Omental fat pad (tissue), 4 donors: ENCODE data around the gene SUCLG1. TPM values are rescaled to one million over a fixed set of nuclear protein-coding genes. Genes with fewer than 3 reads are reported as not detected.

ENCODE experiments used
- ATAC-seq: fragments of 150-250 bp; one replicate; pipeline ENCODE4 v1.9.1; 2016; ENCODE audit warnings: mild to moderate bottlenecking, moderate library complexity; ENCODE audit not compliant: low FRiP score
- DNase-seq: peaks from one replicate; pipeline ENCODE4 v3.0.0-alpha.2; 2019; ENCODE audit warnings: low spot score
- total RNA-seq, 4 donors: library from RNA; depleted of rRNA; stranded (reverse); fragments of >200 nt; gene quantifications; one replicate each; pipeline ENCODE4 v1.1.0, GENCODE V29; 2016
- TF ChIP-seq, protein P1 (sequence below), 3 donors: fragments of 450-650 bp; IDR thresholded peaks; one replicate each; pipeline ENCODE4 v1.5.1; 2016 to 2017; ENCODE audit warnings: antibody characterized with exemption in 3 of 3, mild to moderate bottlenecking in 3 of 3, moderate library complexity in 2 of 3

The SUCLG1 gene
- total RNA-seq, 4 donors from 2014 or later: 66.8 to 136 (median 100.0) TPM

DNA sequence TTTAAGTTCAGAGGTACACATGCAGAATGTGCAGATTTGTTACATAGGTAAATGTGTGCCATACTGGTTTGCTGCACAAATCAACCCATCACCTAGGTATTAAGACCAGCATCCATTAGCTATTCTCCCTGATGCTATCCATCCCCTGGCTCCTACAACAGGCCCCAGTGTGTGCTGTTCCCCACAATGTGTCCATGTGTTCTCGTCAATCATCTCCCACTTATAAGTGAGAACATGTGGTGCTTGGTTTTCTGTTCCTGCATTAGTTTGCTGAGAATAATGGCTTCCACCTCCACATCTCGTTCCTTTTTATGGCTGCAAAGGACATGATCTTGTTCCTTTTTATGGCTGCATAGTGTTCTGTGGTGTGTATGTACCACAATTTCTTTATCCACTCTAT lies 75.8 kb downstream of the SUCLG1 start:
- ATAC-seq (no peak), DNase-seq (no peak)
- TF ChIP-seq, protein P1, sequence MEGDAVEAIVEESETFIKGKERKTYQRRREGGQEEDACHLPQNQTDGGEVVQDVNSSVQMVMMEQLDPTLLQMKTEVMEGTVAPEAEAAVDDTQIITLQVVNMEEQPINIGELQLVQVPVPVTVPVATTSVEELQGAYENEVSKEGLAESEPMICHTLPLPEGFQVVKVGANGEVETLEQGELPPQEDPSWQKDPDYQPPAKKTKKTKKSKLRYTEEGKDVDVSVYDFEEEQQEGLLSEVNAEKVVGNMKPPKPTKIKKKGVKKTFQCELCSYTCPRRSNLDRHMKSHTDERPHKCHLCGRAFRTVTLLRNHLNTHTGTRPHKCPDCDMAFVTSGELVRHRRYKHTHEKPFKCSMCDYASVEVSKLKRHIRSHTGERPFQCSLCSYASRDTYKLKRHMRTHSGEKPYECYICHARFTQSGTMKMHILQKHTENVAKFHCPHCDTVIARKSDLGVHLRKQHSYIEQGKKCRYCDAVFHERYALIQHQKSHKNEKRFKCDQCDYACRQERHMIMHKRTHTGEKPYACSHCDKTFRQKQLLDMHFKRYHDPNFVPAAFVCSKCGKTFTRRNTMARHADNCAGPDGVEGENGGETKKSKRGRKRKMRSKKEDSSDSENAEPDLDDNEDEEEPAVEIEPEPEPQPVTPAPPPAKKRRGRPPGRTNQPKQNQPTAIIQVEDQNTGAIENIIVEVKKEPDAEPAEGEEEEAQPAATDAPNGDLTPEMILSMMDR (IDR thresholded peaks at IDR 0.05): no peak

DNA sequence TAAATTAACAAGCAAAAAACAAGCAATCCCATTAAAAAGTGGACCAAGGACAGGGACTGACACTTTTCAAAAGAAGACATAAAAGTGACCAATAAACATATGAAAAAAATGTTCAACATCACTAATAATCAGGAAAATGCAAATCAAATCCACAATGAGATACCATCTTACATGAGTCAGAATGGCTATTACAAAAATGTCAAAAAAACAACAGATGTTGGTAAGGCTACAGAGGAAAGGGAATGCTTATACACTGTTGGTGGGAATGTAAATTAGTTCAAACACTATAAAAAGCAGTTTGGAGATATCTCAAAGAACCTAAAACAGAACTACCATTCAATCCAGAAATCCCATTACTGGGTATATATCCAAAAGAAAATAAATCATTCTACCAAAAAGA lies 78.2 kb downstream of the SUCLG1 start:
- ATAC-seq (no peak), DNase-seq (no peak)
- TF ChIP-seq, protein P1 (IDR thresholded peaks at IDR 0.05): no peak

DNA sequence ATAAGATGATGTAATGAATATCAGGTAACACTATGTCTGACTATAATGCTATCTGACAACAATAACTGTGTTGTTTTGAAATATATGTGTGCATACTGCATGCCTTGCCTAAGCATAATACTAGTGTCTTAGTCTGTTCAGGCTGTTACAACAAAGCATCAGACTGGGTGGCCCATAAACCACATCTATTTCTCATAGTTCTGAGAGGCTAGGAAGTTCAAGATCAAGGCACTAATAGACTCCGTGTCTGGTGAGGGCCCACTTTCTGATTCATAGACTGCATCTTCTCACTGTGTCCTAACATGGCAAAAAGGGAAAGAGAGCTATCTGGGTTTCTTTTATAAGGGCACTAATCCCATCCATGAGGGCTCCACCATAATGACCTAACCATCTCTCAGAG lies 80.1 kb downstream of the SUCLG1 start:
- DNase-seq (no peak), ATAC-seq (no peak)
- TF ChIP-seq, protein P1 (IDR thresholded peaks at IDR 0.05): no peak

DNA sequence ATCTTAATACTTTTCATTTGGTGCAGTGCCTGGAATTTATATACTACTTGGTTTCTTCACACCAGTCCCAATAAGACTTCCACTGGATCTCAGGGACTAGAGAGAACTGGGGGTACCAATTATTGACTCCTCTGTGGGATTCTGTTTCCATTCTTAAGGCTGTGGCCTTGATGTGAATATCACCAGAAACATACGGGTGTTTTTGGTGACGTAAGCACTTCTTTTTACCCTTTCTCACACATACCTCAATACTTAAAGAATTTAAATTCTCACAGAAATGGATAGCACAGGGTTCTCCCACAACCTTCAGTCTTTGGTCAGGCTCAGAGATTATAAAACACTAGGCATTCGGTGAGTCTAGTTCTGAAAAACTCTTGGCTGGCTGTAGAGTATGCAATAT lies 84.1 kb downstream of the SUCLG1 start:
- ATAC-seq: no peak
- TF ChIP-seq, protein P1 (IDR thresholded peaks at IDR 0.05): no peak
- DNase-seq: no peak

DNA sequence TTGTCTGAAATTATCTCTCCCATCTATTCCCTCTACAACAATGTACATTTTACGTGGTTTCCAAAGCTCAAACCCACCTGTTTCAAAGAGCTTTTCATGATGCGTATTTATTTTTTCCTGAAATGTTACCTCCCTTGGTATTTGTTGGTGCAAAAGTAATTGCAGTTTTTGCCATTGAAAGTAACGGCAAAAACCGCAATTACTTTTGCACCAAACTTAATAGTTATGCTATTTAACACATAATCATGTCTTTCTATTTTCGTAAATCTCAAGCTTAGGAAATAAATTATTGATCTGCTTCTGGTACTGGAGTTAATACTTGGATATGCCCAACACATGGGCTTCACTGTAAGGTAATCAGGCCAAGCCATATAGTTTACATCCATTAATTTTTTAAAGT lies 85.2 kb downstream of the SUCLG1 start:
- DNase-seq (no peak), ATAC-seq (no peak)
- TF ChIP-seq, protein P1 (IDR thresholded peaks at IDR 0.05): no peak

Other genes with a start within 250 kb of the SUCLG1 start
- 1 to 10 TPM in 2 of 4 donors, under 1 TPM in 2; 0.16 to 1.6 (median 1.2) TPM for gene DNAH6, start 57.2 kb upstream of the SUCLG1 start, total RNA-seq